GM19372 (cell line): Measurements from ENCODE around the gene ZBTB7C.

ENCODE experiments used
- ATAC-seq: cut with Tn5 transposase; IDR thresholded peaks from one replicate; pipeline ENCODE4 v1.9.1; 2021; ENCODE audit warnings: mild to moderate bottlenecking, low read depth, moderate library complexity; ENCODE audit not compliant: unreplicated experiment

The ZBTB7C gene

GRCh38 chr18:47992976-47993375, 416.2 kb downstream of the ZBTB7C start:
- ATAC-seq, result no peak

DNA sequence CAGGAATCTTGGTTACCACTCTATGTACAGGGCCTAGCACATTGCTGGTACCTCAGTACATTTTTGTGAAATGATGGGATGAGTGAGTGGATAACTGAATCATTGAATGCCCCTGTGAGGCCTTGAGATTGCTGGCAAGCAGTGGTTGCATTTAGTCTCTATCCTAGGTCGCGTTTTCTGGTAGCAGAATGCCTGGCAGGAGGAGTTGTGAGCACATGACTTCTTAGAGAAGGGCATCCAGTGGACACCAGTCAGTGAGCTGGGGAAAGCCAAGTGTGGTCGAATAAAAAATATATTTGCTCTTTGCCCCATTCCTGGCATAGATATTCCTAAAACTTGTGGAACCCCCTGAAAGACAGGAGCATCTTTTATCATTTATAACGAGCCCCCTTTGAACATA, 416.9 kb downstream of the ZBTB7C start:
- ATAC-seq, result no peak

DNA sequence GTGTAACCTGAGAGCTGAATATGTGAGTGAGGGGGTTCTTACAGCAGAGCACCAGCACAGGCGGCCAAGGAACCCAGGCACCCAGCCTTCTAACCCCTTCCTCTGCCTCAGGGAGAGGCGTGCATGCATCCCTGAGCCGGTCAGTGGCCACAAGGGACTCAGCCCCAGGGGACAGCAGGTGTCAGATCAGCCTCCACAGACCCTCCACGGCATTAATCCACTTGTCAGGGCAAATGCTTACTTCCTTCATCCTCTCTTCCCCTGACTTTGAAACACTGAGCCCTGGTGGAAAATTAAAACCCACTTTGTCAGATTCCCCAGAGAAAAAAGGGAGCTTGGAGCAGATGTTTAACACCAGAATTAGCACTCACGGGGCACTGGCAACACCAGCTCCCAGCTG, 418.2 kb downstream of the ZBTB7C start:
- no peak for ATAC-seq

DNA sequence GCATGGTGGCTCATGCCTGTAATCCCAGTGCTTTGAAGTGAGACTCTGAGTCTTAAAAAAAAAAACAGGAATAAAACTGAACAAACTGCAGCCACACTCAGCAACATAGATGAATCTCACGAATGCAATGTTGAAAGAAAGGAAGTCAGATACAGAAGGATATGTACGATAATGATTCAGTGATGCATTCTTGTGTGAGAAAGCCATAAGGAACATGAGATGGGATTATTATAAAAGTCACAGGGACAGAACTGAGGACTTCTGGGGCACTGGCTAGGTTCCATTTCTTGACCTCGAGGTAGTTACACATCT, 421.8 kb downstream of the ZBTB7C start:
- no peak for ATAC-seq

- ATAC-seq, result no peak
Observed at GRCh38 chr18:47986620-47987387, 422.4 kb downstream of the ZBTB7C start.

- no peak for ATAC-seq
Observed at GRCh38 chr18:47985866-47986265, 423.3 kb downstream of the ZBTB7C start.

DNA sequence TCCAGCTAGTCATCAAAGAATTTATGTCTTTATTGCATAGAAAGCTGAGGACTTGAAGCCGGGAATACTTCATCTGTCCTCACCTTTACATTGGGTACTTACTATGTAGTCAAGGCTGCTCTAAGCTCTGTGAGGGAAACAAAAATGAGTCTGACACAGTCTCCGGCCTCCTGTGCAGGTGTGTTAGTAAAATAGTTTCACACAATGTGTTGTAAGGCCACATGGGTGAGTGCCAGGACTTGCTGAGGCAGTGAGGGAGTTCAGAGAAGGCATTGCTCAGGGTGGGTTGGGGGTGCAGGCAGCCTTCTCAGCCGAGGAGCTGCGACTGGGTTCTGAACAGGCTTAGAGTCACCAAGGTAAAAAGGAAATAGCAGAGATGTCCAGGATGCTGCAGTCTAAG, 424.2 kb downstream of the ZBTB7C start:
- no peak for ATAC-seq

DNA sequence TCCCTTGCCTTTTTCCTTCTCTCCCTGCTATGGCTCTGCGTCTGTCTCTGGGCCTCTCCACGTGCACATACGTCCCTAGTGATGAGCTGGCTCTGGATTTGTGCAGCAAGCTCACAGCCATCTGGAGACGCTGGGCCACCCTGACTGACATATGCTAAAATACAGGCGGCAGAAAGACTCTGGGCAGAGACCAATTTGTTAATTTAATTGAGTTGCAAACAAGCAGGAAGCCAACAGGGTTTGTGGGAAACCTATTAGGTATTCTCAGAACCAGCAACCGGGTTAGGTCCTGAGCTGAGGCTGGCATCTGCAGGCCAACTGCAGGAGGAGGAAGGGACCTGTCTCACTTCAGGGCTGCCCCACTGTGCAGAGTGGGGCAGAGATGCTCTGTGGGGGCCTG, 425.2 kb downstream of the ZBTB7C start:
- no peak for ATAC-seq

DNA sequence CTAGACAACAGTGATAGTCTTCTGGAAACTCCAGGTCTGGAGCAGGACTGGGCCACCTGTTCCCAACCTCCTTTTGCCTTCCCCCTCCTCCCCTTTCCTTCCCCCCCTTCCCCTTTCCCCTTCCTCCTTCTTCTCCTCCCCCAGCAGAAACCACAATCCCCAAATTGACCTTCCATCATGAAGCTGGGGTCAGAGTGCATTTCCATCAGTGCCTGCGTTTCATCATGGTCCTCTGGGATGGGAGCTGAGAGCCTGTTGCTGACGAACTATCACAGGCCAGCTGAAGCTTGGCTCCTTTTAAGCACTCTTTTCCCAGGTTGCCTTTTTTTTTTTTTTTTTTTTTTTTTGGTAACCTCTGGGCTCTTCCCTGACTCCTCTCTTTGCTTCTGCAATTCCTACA, 426.1 kb downstream of the ZBTB7C start:
- ATAC-seq, result no peak

GRCh38 chr18:47981830-47982229, 427.4 kb downstream of the ZBTB7C start:
- ATAC-seq, result no peak

DNA sequence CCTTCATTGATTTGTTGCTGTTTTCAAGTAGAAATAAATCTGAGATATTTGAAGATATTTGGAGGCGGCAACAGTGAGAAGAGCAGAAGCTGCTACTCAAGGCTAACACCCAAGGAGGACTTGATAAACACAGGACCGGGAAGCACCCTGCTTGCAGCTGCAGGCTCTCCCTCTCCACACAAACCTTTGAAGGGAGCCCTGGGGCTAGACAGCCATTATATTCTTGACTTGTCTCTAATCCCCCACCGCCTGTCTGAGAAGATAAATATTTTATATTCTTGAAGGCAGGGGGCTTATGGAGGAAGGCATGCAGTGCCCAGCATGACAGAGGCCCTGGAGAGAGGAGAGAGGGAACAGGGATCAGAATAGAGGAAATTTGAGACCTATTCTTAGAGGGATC, 427.9 kb downstream of the ZBTB7C start:
- ATAC-seq, result no peak

DNA sequence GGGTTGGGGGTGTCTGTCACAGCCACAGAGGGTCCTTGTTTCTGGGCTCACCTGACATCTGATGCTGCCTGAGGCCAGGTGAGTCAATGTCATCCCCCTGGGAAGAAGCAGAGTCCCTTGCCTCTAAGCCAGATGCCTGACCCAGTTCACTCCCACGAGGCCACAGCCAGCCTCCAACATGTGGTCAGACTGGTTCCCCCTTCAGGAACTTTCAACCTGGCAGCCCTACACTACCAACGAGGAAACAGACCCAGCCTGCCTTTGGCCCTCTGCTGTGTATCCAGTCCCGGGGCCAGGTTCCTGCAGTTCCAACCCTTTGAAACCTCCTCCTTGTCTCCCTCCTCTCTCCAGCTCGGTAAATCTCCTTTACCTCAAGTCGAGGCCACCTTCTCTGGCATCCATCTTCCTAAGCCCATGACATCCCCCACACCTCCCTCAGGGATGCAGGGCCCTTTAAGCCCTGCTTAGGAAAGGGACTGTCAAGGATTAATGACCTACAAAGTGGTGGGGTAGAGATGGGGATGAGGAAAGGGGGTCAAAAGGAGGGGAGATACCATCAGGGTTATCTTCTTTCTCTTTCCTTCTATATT, 429.5 kb downstream of the ZBTB7C start:
- ATAC-seq, result no peak

- ATAC-seq, result no peak
Observed at GRCh38 chr18:47978603-47979002, 430.6 kb downstream of the ZBTB7C start.

DNA sequence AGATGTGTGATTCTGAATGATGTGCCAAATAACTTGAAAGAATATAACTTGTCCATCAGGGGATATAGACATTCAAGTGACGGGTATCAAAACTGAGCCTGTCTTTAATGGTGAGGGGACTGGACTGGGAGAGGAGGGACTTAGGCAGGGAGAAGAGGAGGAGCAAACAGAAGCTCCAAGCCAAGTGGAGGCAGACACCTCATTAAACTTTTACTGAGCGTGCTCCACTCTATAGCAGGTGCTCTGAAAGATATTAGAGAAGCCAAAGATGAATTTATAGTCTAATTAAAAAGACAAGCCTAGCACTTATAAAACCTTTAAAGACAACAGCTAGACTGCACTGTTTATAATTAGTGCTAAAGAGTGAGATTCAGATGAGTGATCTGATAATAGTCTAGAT, 431.0 kb downstream of the ZBTB7C start:
- no peak for ATAC-seq
